HepG2 (cell line): Measurements from ENCODE around the gene STX10. TPM values are rescaled to one million over a fixed set of nuclear protein-coding genes. Genes with fewer than 3 reads are reported as not detected.

Experiments used
- ATAC-seq: fragments of 200-7000 bp; cut with Tn5 transposase; 3 replicates; pipeline ENCODE4 v1.9.1; 2020; ENCODE audit warnings: mild to moderate bottlenecking, moderate library complexity
- BruUV-seq: library from RNA; stranded (reverse); fragments of 400-500 nt; replicated peaks from 2 replicates; lab custom pipeline; 2021; lab: Mats Ljungman, UMichigan
- CTCF ChIA-PET: fragments of 300-600 bp; formaldehyde crosslinking; extraction: SDS; loops from one replicate; lab custom pipeline; 2021; ENCODE audit warnings: low total read pairs, inconsistent platforms, low intra/inter-chr PET ratio; lab: Yijun Ruan, JAX
- POLR2A ChIA-PET: fragments of 350-600 bp; sonication (Branson Sonifier 250); formaldehyde crosslinking; loops from one replicate; lab custom pipeline; 2020; ENCODE audit warnings: antibody characterized with exemption, inconsistent platforms; lab: Yijun Ruan, JAX
- DNase-seq: peaks from one replicate; pipeline ENCODE4 v3.0.0-alpha.2; 2015; ENCODE audit warnings: low spot score
- FAIRE-seq: peaks from 3 replicates; lab custom pipeline; 2011; peaks lifted over from hg19 to GRCh38; lab: Jason Lieb, UNC
- H2AFZ ChIP-seq: one replicate; pipeline ENCODE4 v1.6.1; 2011; ENCODE audit warnings: low read length, inconsistent platforms
- H3K27ac ChIP-seq: fragments of 300-600 bp; 3 replicates; pipeline ENCODE4 v1.8.0; 2011; ENCODE audit warnings: mixed run types, mild to moderate bottlenecking, mixed read lengths, low read length, inconsistent platforms; ENCODE audit not compliant: insufficient read depth; ENCODE audit errors: extremely low read length
- H3K27me3 ChIP-seq, 2 experiments: fragments of 200-600 bp in 1 of 2; 2 replicates in 1 of 2; 3 replicates in 1 of 2; pipeline versions ENCODE4 v1.6.0 to v1.8.0; 2011; ENCODE audit warnings: low read length in 2 of 2, mild to moderate bottlenecking in 2 of 2, moderate library complexity in 2 of 2, inconsistent platforms in 1 of 2; ENCODE audit not compliant: insufficient read depth in 2 of 2, control insufficient read depth in 1 of 2
- H3K36me3 ChIP-seq, 2 experiments: fragments of 200-600 bp in 1 of 2; replicated peaks in 1 of 2; 2 replicates in 1 of 2; 3 replicates in 1 of 2; pipeline versions ENCODE4 v1.5.1 to v1.8.0; 2011; ENCODE audit warnings: low read length in 2 of 2, inconsistent platforms in 1 of 2; ENCODE audit not compliant: insufficient read depth in 2 of 2, control insufficient read depth in 1 of 2
- H3K4me1 ChIP-seq: 2 replicates; pipeline ENCODE4 v1.5.1; 2012; ENCODE audit warnings: low read length, inconsistent platforms; ENCODE audit not compliant: insufficient read depth
- H3K4me2 ChIP-seq: 2 replicates; pipeline ENCODE4 v1.6.0; 2011; ENCODE audit warnings: low read depth, low read length, inconsistent platforms
- H3K4me3 ChIP-seq, 3 experiments: fragments of 200-600 bp in 1 of 3; sonication (generic), shearing (Covaris generic) in 1 of 3; replicated peaks in 1 of 3; 2 replicates each; pipeline ENCODE4 v1.5.1; 2011 to 2016; ENCODE audit warnings: low read length in 3 of 3, inconsistent platforms in 2 of 3, low read depth in 2 of 3, mild to moderate bottlenecking in 2 of 3, control low read depth in 1 of 3, mixed read lengths in 1 of 3; ENCODE audit not compliant: insufficient read depth in 1 of 3
- H3K79me2 ChIP-seq: one replicate; pipeline ENCODE4 v1.6.1; 2011; ENCODE audit warnings: low read length, inconsistent platforms; ENCODE audit not compliant: insufficient read depth
- H3K9ac ChIP-seq: 2 replicates; pipeline ENCODE4 v1.6.0; 2011; ENCODE audit warnings: mild to moderate bottlenecking, low read depth, low read length, inconsistent platforms; ENCODE audit not compliant: insufficient read depth
- H3K9me3 ChIP-seq: 2 replicates; pipeline ENCODE4 v1.5.1; 2012; ENCODE audit warnings: mild to moderate bottlenecking, low read length
- H4K20me1 ChIP-seq: 2 replicates; pipeline ENCODE4 v1.6.0; 2011; ENCODE audit warnings: inconsistent platforms, mild to moderate bottlenecking, low read length, moderate library complexity; ENCODE audit not compliant: insufficient read depth
- AGO2 ChIP-seq: fragments of 200-400 bp; formaldehyde crosslinking; optimal IDR thresholded peaks from 2 replicates; pipeline ENCODE3; 2017; ENCODE audit warnings: mild to moderate bottlenecking, low read depth, low read length, moderate library complexity
- HNRNPK ChIP-seq: fragments of 200-400 bp; formaldehyde crosslinking; IDR thresholded peaks from 2 replicates; pipeline ENCODE4 v1.6.1; 2018; ENCODE audit warnings: low read length, low read depth, moderate library complexity, mild to moderate bottlenecking; ENCODE audit not compliant: poor library complexity, severe bottlenecking
- KDM3A ChIP-seq: IDR thresholded peaks from 2 replicates; pipeline ENCODE4 v1.6.1; 2018; ENCODE audit warnings: low read depth, missing compliant biosample characterization
- PHF5A ChIP-seq: IDR thresholded peaks from one replicate; pipeline ENCODE4 v1.6.1; 2018; ENCODE audit warnings: low read depth, missing genetic modification reagents; ENCODE audit not compliant: unreplicated experiment
- ZBTB7B ChIP-seq: sonication (generic); formaldehyde crosslinking; IDR thresholded peaks from 2 replicates; pipeline ENCODE4 v1.4.0; 2020; ENCODE audit warnings: missing genetic modification reagents
- ZNF441 ChIP-seq: sonication (generic); formaldehyde crosslinking; IDR thresholded peaks from 2 replicates; pipeline ENCODE4 v1.7.0; 2021; ENCODE audit warnings: missing genetic modification reagents, borderline replicate concordance
- WGBS: methylation state at CpG from one replicate; pipeline ENCODE4 v1.1.6; 2017; ENCODE audit warnings: low lambda C conversion rate; 5-methylcytosine and 5-hydroxymethylcytosine counted together
- in situ Hi-C: cut with HindIII; loops from 2 replicates; pipeline ENCODE4 v1.10.0; 2017; ENCODE audit warnings: low pct_unique_long_range_greater_than_20kb; ENCODE audit not compliant: extremely low pct_ligation_motif_present
- intact Hi-C: fragments of 100-400 bp; cut with micrococcal nuclease; formaldehyde crosslinking; loops from one replicate; pipeline ENCODE4 v1.10.0; 2022; ENCODE audit not compliant: unreplicated experiment
- polyA plus RNA-seq, 8 experiments: library from polyadenylated mRNA; depleted of rRNA in 3 of 8; stranded (reverse) in 7 of 8; unstranded in 1 of 8; fragments of >200 nt; fragmentation: Illumina TruSeq in 4 of 8; extraction: Trizol in 4 of 8; gene quantifications; 2 replicates each; pipeline versions ENCODE4 v1.2.1 to v1.2.3, GENCODE V29; 2011 to 2016; ENCODE audit warnings: low read depth in 4 of 8, missing spikeins in 1 of 8, mixed read lengths in 1 of 8; ENCODE audit not compliant: insufficient read depth in 1 of 8
- total RNA-seq, 5 experiments: library from RNA; depleted of rRNA; stranded (reverse); fragments of >200 nt; fragmentation: Illumina TruSeq; extraction: Trizol; gene quantifications; 2 replicates each; pipeline ENCODE4 v1.2.3, GENCODE V29; 2016; ENCODE audit warnings: low read depth in 1 of 5

STX10 gene
- total and polyA plus RNA-seq, 2 of the 13 experiments (the other 11 are each of a cell fraction or from before 2014, with no cell fraction given): 47.9 to 66.4 TPM

DNA sequence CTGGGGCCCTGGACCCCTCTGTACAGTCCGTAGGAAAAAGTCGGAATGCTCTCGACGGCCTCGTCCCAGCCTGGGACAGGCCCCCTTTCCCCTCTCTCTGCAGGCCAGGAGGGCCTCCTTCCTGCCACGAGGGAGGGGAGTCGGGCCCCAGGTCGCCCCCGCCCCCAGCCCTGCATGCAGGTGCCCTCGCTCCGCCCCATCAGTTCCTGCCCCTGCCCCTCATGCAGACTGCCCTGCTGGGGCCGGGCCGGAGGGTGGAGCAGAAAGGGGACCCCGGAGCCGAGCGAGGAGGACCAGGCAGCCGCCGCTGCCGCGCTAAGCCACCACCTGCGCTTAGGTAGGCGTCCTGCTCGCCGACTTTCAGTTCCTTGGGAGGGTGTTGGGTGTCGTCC, 54.8 kb downstream of the STX10 start:
- H3K27ac ChIP-seq: no peak overlapping the region
- H3K79me2 ChIP-seq: no peaks in the 10 kb centered on the region
- H3K4me1 ChIP-seq: peaks cover 50% of the 10 kb centered on the region
- DNase-seq (no peak), FAIRE-seq (no peak), ATAC-seq (no peak)
- no peaks in the 10 kb centered on the region; a peak in 1 of 5 replicates for H3K36me3 ChIP-seq
- intact Hi-C loops (no loop called here), in situ Hi-C loops (no loop called here)
- H2AFZ ChIP-seq: no peak overlapping the region
- BruUV-seq: no TSS peak
- H3K9me3 ChIP-seq: no peaks in the 10 kb centered on the region
- no peak overlapping the region for H3K4me2 ChIP-seq
- POLR2A ChIA-PET: interaction anchor here (0.9 to 1.7 kb wide), 4 partner anchors 34 to 130 kb away, joined by 3 to 12 read pairs (median 6); no protein-coding TSS in a partner anchor
- no peak overlapping the region for H3K9ac ChIP-seq
- TF ChIP-seq AGO2 (peak; percentile 33), ZBTB7B (0 out of 2 replicates have a peak, but pooled peaks have one; percentile 7), ZNF441 (no peak)
- H3K27me3 ChIP-seq: no peaks in the 10 kb centered on the region
- CTCF ChIA-PET: interaction anchor here (1.3 to 1.8 kb wide), 2 partner anchors 117 to 130 kb away, joined by 5 to 7 read pairs; no protein-coding TSS in a partner anchor
- no peaks in the 10 kb centered on the region; the same call in none of the 2 replicates for H4K20me1 ChIP-seq
- WGBS: over 99% methylated on average over 15 of the region's 25 CpGs
- H3K4me3 ChIP-seq: no peak overlapping the region

DNA sequence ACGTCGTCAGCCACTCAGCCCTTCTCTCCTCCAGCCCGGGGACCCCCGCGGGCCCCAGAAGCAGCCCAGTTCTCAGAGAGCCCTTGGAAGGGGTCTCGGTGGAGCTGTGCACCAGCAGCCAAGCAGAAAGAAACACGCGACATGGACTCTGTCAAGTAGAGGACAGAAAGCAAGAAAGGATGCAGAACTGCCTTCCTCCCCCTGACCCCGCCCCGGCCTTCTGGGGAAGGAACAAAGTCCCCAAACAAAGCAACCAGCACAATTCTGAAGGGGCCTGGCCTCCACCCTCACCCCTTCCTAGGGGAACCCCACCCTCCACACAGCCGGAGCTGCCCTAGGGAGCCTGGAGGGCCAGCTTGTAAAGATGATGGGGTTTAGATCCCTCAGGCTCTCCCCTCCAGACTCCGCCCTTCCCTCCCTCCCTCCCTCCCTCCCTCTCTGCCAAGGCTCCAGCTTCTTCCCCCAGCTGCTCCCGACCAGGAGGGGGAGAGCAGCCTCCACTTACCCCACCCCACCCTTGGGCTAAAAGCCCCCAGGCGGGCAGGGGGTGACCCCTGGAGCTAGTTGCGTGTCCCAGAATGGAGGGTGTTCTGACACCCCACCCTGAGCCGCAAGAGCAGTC, 55.3 kb downstream of the STX10 start:
- Histone ChIP-seq H3K4me2 (no peak overlapping the region), H3K79me2 (no peaks in the 10 kb centered on the region), H3K27ac (no peak overlapping the region), H2AFZ (no peak overlapping the region), H3K36me3 (peaks cover 0 to 2% of the 10 kb centered on the region in 2 experiments; a peak in 2 of 5 replicates), H3K9me3 (no peaks in the 10 kb centered on the region), H3K4me3 (no peak overlapping the region), H3K9ac (no peak overlapping the region), H4K20me1 (no peaks in the 10 kb centered on the region; the same call in none of the 2 replicates), H3K4me1 (peaks cover 50% of the 10 kb centered on the region), H3K27me3 (no peaks in the 10 kb centered on the region)
- ChIA-PET POLR2A (interaction anchor here (1.7 to 1.8 kb wide), 3 partner anchors 34 to 117 kb away, joined by 4 to 7 read pairs (median 7); no protein-coding TSS in a partner anchor), CTCF (interaction anchor here (1.7 to 2.6 kb wide), 4 partner anchors 111 to 130 kb away, joined by 5 to 44 read pairs (median 14); no protein-coding TSS in a partner anchor)
- FAIRE-seq (no peak), DNase-seq (no peak), ATAC-seq (no peak)
- in situ Hi-C loops (loop anchor here (5.0 kb wide), 2 partner anchors 63 to 118 kb away; no protein-coding TSS in a partner anchor), intact Hi-C loops (no loop called here)
- no TSS peak for BruUV-seq
- no peak for TF ChIP-seq KDM3A
- no peak for TF ChIP-seq HNRNPK
- no peak for TF ChIP-seq PHF5A (CRISPR knock-in tag)
- WGBS: 98% methylated on average over 12 of the region's 16 CpGs
